ENCODE measurements around the gene PIGU. TPM values are rescaled to one million over a fixed set of nuclear protein-coding genes. Genes with fewer than 3 reads are reported as not detected.

Gene PIGU
- total and polyA plus RNA-seq, 2 experiments from 2014 or later = 21.2 to 21.6 TPM

- no peak overlapping the region for H3K4me2 ChIP-seq (ENCODE audit: unreplicated experiment)
- no peak overlapping the region for H3K9ac ChIP-seq
- H3K79me2 ChIP-seq (ENCODE audit: insufficient read depth) = peaks cover 45% of the 10 kb centered on the region
- DNase-seq = no peak
- H3F3A ChIP-seq (ENCODE audit: insufficient read depth) = peaks cover 41% of the 10 kb centered on the region
- no peaks in the 10 kb centered on the region for H3K9me3 ChIP-seq (ENCODE audit: low read depth)
- H3K4me3 ChIP-seq = no peak overlapping the region
- in situ Hi-C loops (cut with MboI) = no loop called here
- H3K36me3 ChIP-seq (ENCODE audit: low read depth) = peaks cover 28% of the 10 kb centered on the region
- H2AFZ ChIP-seq = no peak overlapping the region
- no peaks in the 10 kb centered on the region for H4K20me1 ChIP-seq (ENCODE audit: insufficient read depth)
- no peaks in the 10 kb centered on the region for H3K27me3 ChIP-seq (replicated peaks; ENCODE audit: insufficient read depth)
- no peaks in the 10 kb centered on the region for H3K9me2 ChIP-seq (ENCODE audit: insufficient read depth)
- peak overlapping the region; percentile 22 for H3K27ac ChIP-seq
- TF ChIP-seq EZH2phosphoT487 (IDR thresholded peaks at IDR 0.05; ENCODE audit: insufficient read depth, low read depth) (no peak), EZH2 (IDR thresholded peaks at IDR 0.05; ENCODE audit: insufficient read depth, poor library complexity, severe bottlenecking) (no peak)
- H3K4me1 ChIP-seq (ENCODE audit: insufficient read depth) = peaks cover 11% of the 10 kb centered on the region
Measured at GRCh38 chr20:34512955-34513419, 163.9 kb downstream of the PIGU start.

GRCh38 chr20:34512266-34512954, 164.5 kb downstream of the PIGU start:
- Histone ChIP-seq H2AFZ (no peak overlapping the region), H3K9ac (no peak overlapping the region), H3K9me3 (ENCODE audit: low read depth) (no peaks in the 10 kb centered on the region), H3K79me2 (ENCODE audit: insufficient read depth) (peaks cover 44% of the 10 kb centered on the region), H3K4me1 (ENCODE audit: insufficient read depth) (peaks cover 6% of the 10 kb centered on the region; the same call in 1 of the 2 replicates), H3K4me3 (no peak overlapping the region), H3K27ac (peak overlapping the region; percentile 22), H3F3A (ENCODE audit: insufficient read depth) (peaks cover 46% of the 10 kb centered on the region), H3K36me3 (ENCODE audit: low read depth) (peaks cover 34% of the 10 kb centered on the region), H4K20me1 (ENCODE audit: insufficient read depth) (no peaks in the 10 kb centered on the region), H3K4me2 (ENCODE audit: unreplicated experiment) (no peak overlapping the region), H3K27me3 (replicated peaks; ENCODE audit: insufficient read depth) (no peaks in the 10 kb centered on the region), H3K9me2 (ENCODE audit: insufficient read depth) (no peaks in the 10 kb centered on the region)
- DNase-seq = no peak
- 83% methylated on average over 4 of the region's 4 CpGs for WGBS, 2 experiments (ENCODE audit: low coverage in 1 of 2, low lambda C conversion rate in 2 of 2, missing lambda C conversion rate in 2 of 2)
- in situ Hi-C loops (cut with MboI) = no loop called here
- TF ChIP-seq EZH2phosphoT487 (IDR thresholded peaks at IDR 0.05; ENCODE audit: insufficient read depth, low read depth) (no peak), EZH2 (IDR thresholded peaks at IDR 0.05; ENCODE audit: insufficient read depth, poor library complexity, severe bottlenecking) (no peak)

GRCh38 chr20:34511891-34512265, 165.0 kb downstream of the PIGU start:
- H3K27ac ChIP-seq = no peak overlapping the region

GRCh38 chr20:34510575-34510974, 166.3 kb downstream of the PIGU start:
- Histone ChIP-seq H3K4me1 (ENCODE audit: insufficient read depth) (peaks cover 6% of the 10 kb centered on the region; the same call in 1 of the 2 replicates), H3K4me3 (no peak overlapping the region), H3K36me3 (ENCODE audit: low read depth) (peaks cover 42% of the 10 kb centered on the region), H3K27me3 (replicated peaks; ENCODE audit: insufficient read depth) (no peaks in the 10 kb centered on the region), H4K20me1 (ENCODE audit: insufficient read depth) (no peaks in the 10 kb centered on the region), H3K9me3 (ENCODE audit: low read depth) (no peaks in the 10 kb centered on the region), H3K9me2 (ENCODE audit: insufficient read depth) (no peaks in the 10 kb centered on the region), H3F3A (ENCODE audit: insufficient read depth) (peaks cover 38% of the 10 kb centered on the region), H3K9ac (no peak overlapping the region), H3K79me2 (ENCODE audit: insufficient read depth) (peaks cover 52% of the 10 kb centered on the region), H2AFZ (no peak overlapping the region), H3K27ac (no peak overlapping the region), H3K4me2 (ENCODE audit: unreplicated experiment) (no peak overlapping the region)
- DNase-seq = no peak
- TF ChIP-seq EZH2phosphoT487 (IDR thresholded peaks at IDR 0.05; ENCODE audit: insufficient read depth, low read depth) = no peak
- no peak for TF ChIP-seq EZH2 (IDR thresholded peaks at IDR 0.05; ENCODE audit: insufficient read depth, poor library complexity, severe bottlenecking)
- WGBS, 2 experiments (ENCODE audit: low coverage in 1 of 2, low lambda C conversion rate in 2 of 2, missing lambda C conversion rate in 2 of 2) = 97 to 100% methylated on average over 1 of the region's 1 CpG
- in situ Hi-C loops (cut with MboI) = no loop called here

More at GRCh38 chr20:34511891-34512265, 165.0 kb downstream of the PIGU start:
- Histone ChIP-seq H3K4me2 (ENCODE audit: unreplicated experiment) (no peak overlapping the region), H3K9ac (no peak overlapping the region), H3K36me3 (ENCODE audit: low read depth) (peaks cover 38% of the 10 kb centered on the region), H4K20me1 (ENCODE audit: insufficient read depth) (no peaks in the 10 kb centered on the region), H2AFZ (no peak overlapping the region), H3K9me2 (ENCODE audit: insufficient read depth) (no peaks in the 10 kb centered on the region), H3K79me2 (ENCODE audit: insufficient read depth) (peaks cover 44% of the 10 kb centered on the region), H3F3A (ENCODE audit: insufficient read depth) (peaks cover 42% of the 10 kb centered on the region), H3K4me1 (ENCODE audit: insufficient read depth) (peaks cover 6% of the 10 kb centered on the region; the same call in 1 of the 2 replicates), H3K4me3 (no peak overlapping the region), H3K9me3 (ENCODE audit: low read depth) (no peaks in the 10 kb centered on the region), H3K27me3 (replicated peaks; ENCODE audit: insufficient read depth) (no peaks in the 10 kb centered on the region)
- in situ Hi-C loops (cut with MboI) = no loop called here
- no peak for DNase-seq
- TF ChIP-seq EZH2 (IDR thresholded peaks at IDR 0.05; ENCODE audit: insufficient read depth, poor library complexity, severe bottlenecking) = no peak
- TF ChIP-seq EZH2phosphoT487 (IDR thresholded peaks at IDR 0.05; ENCODE audit: insufficient read depth, low read depth) = no peak
- WGBS, 2 experiments (ENCODE audit: low coverage in 1 of 2, low lambda C conversion rate in 2 of 2, missing lambda C conversion rate in 2 of 2) = 95 to 98% methylated on average over 3 of the region's 3 CpGs

Small RNAs within 50 kb of the gene (small RNA-seq; reads per million reads assigned to genes)
- gene AL118520.1 (ENCODE audit: low read depth, low replicate concordance) (not detected), gene RF00019 (ENCODE audit: low read depth, low replicate concordance) (not detected)

Other genes with a start within 250 kb of the PIGU start
- gene DYNLRB1, start 160.7 kb downstream of the PIGU start, total RNA-seq (2014; rRNA removed; shearing (Covaris generic)) = 100 and 123 TPM in 2 replicates
- 279 and 290 TPM in 2 replicates for gene DYNLRB1, start 160.7 kb downstream of the PIGU start, polyA plus RNA-seq (2016; fragmentation: Nextera tagmentation; extraction: Ambion mirVana)
- 69.8 and 80.3 TPM in 2 replicates for gene MAP1LC3A, start 118.4 kb downstream of the PIGU start, total RNA-seq (2014; rRNA removed; shearing (Covaris generic))
- gene MAP1LC3A, start 118.4 kb downstream of the PIGU start, polyA plus RNA-seq (2016; fragmentation: Nextera tagmentation; extraction: Ambion mirVana) = 82.5 and 83.1 TPM in 2 replicates
- gene TP53INP2, start 27.3 kb upstream of the PIGU start, total RNA-seq (2014; rRNA removed; shearing (Covaris generic)) = 2.4 and 3.9 TPM in 2 replicates
- 4.4 and 4.9 TPM in 2 replicates for gene TP53INP2, start 27.3 kb upstream of the PIGU start, polyA plus RNA-seq (2016; fragmentation: Nextera tagmentation; extraction: Ambion mirVana)
- 6.3 and 6.6 TPM in 2 replicates for gene NCOA6, start 148.6 kb upstream of the PIGU start, total RNA-seq (2014; rRNA removed; shearing (Covaris generic))
- 10.6 and 12.6 TPM in 2 replicates for gene NCOA6, start 148.6 kb upstream of the PIGU start, polyA plus RNA-seq (2016; fragmentation: Nextera tagmentation; extraction: Ambion mirVana)
- gene GGT7, start 195.8 kb upstream of the PIGU start, total RNA-seq (2014; rRNA removed; shearing (Covaris generic)) = 9.2 and 10.2 TPM in 2 replicates
- gene GGT7, start 195.8 kb upstream of the PIGU start, polyA plus RNA-seq (2016; fragmentation: Nextera tagmentation; extraction: Ambion mirVana) = 17.6 and 20.4 TPM in 2 replicates
- gene ACSS2, start 199.5 kb upstream of the PIGU start, total RNA-seq (2014; rRNA removed; shearing (Covaris generic)) = 33.3 and 37.7 TPM in 2 replicates
- gene ACSS2, start 199.5 kb upstream of the PIGU start, polyA plus RNA-seq (2016; fragmentation: Nextera tagmentation; extraction: Ambion mirVana) = 12.1 and 14.3 TPM in 2 replicates